ENCODE results near the gene NLRP14. TPM values are rescaled to one million over a fixed set of nuclear protein-coding genes. Genes with fewer than 3 reads are reported as not detected.

Gene NLRP14
- polyA plus RNA-seq, 2 donors, result 0.01 TPM; not detected in 1

GRCh38 chr11:7004482-7004881, 15.8 kb upstream of the NLRP14 start:
- H3K27ac ChIP-seq (ENCODE audit: low read depth in 2 of 2, low read length in 1 of 2), result no peak overlapping the region
- H3K4me3 ChIP-seq (ENCODE audit: low read depth in 1 of 2, low read length in 2 of 2), result no peak overlapping the region
- H3K4me1 ChIP-seq (ENCODE audit: control insufficient read depth in 2 of 2, insufficient read depth in 2 of 2, low read length in 1 of 2), result no peaks in the 10 kb centered on the region
- H3K9me3 ChIP-seq (ENCODE audit: control insufficient read depth in 2 of 2, insufficient read depth in 1 of 2, low read depth in 1 of 2, low read length in 1 of 2), result no peaks in the 10 kb centered on the region
- H3K27me3 ChIP-seq (ENCODE audit: control insufficient read depth in 1 of 2, insufficient read depth in 2 of 2, low read length in 2 of 2), result no peaks in the 10 kb centered on the region
- H3K36me3 ChIP-seq (ENCODE audit: control insufficient read depth in 2 of 2, insufficient read depth in 2 of 2, low read length in 1 of 2), result no peaks in the 10 kb centered on the region
- 44 to 48% methylated on average over 3 of the region's 3 CpGs for WGBS, 2 donors

GRCh38 chr11:7014118-7014517, 6.2 kb upstream of the NLRP14 start:
- no peaks in the 10 kb centered on the region for H3K36me3 ChIP-seq (ENCODE audit: control insufficient read depth in 2 of 2, insufficient read depth in 2 of 2, low read length in 1 of 2)
- H3K27me3 ChIP-seq (ENCODE audit: control insufficient read depth in 1 of 2, insufficient read depth in 2 of 2, low read length in 2 of 2), result no peaks in the 10 kb centered on the region
- no peaks in the 10 kb centered on the region for H3K9me3 ChIP-seq (ENCODE audit: control insufficient read depth in 2 of 2, insufficient read depth in 1 of 2, low read depth in 1 of 2, low read length in 1 of 2)
- H3K4me1 ChIP-seq (ENCODE audit: control insufficient read depth in 2 of 2, insufficient read depth in 2 of 2, low read length in 1 of 2), result peaks cover 0 to 4% of the 10 kb centered on the region in 2 donors
- H3K4me3 ChIP-seq (ENCODE audit: low read depth in 1 of 2, low read length in 2 of 2), result no peak overlapping the region
- H3K27ac ChIP-seq (ENCODE audit: low read depth in 2 of 2, low read length in 1 of 2), result no peak overlapping the region
- WGBS, 2 donors, result 94 to 96% methylated on average over 1 of the region's 1 CpG

DNA sequence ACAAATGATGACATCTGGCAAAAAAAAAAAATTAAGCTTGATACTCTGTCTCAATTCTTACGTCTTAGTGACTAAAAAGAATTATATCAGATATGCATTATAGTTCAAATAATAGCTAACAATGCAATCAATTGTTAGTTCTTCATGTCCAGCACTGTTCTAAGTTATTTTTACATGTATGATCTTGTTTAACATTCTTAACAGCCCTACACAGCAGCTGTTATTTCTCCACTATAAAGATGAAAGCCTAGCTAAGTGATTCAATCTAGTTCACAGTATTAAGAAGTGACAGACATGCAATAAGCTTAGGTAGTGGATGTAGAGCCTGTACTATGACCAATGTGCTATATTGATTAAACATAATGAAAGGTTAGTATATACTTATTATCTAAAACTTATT, 4.3 kb upstream of the NLRP14 start:
- no peaks in the 10 kb centered on the region for H3K27me3 ChIP-seq (ENCODE audit: control insufficient read depth in 1 of 2, insufficient read depth in 2 of 2, low read length in 2 of 2)
- 47 to 55% methylated on average over 1 of the region's 1 CpG for WGBS, 2 donors
- H3K27ac ChIP-seq (ENCODE audit: low read depth in 2 of 2, low read length in 1 of 2), result no peak overlapping the region
- H3K9me3 ChIP-seq (ENCODE audit: control insufficient read depth in 2 of 2, insufficient read depth in 1 of 2, low read depth in 1 of 2, low read length in 1 of 2), result no peaks in the 10 kb centered on the region
- peaks cover 4 to 7% of the 10 kb centered on the region in 2 donors for H3K4me1 ChIP-seq (ENCODE audit: control insufficient read depth in 2 of 2, insufficient read depth in 2 of 2, low read length in 1 of 2)
- no peak overlapping the region for H3K4me3 ChIP-seq (ENCODE audit: low read depth in 1 of 2, low read length in 2 of 2)
- no peaks in the 10 kb centered on the region for H3K36me3 ChIP-seq (ENCODE audit: control insufficient read depth in 2 of 2, insufficient read depth in 2 of 2, low read length in 1 of 2)

DNA sequence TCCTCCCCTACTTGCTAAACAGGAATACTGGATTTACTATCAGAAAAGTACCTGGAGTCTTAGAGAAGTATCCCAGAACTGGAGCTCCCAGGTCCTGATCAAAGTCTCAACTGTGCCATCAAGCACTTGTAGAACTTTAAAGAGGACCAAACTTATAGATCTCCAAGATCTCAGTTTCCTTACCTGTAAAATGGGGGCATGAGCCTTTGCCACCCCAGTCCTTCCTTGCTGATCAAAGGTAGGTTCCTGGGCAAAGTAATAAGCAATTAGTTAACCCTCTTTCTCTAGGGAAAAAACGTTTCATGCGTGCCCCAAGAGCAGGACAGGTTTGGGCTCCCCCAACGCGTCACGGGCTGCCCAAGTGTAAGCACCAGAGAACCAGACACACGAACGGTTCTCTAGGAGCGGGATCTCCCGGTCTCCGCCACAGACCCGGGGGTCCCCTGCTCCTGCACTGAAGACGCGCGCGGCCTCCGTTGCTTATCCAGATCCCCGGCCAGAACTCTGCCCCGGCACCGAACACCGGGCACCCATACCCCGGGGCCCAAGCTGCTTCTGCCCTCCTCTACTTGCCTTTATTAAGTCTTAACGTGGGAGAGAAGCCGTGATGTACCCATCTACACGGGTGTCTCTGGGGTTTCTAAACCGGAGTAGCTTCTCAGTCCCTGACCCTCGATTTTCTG, 638 bp upstream of the NLRP14 start:
- 6% methylated on average over 26 of the region's 26 CpGs for WGBS, 2 donors
- no peaks in the 10 kb centered on the region for H3K36me3 ChIP-seq (ENCODE audit: control insufficient read depth in 2 of 2, insufficient read depth in 2 of 2, low read length in 1 of 2)
- H3K27ac ChIP-seq (ENCODE audit: low read depth in 2 of 2, low read length in 1 of 2), result peak overlapping the region; percentile 28 to 62
- no peaks in the 10 kb centered on the region for H3K9me3 ChIP-seq (ENCODE audit: control insufficient read depth in 2 of 2, insufficient read depth in 1 of 2, low read depth in 1 of 2, low read length in 1 of 2)
- H3K4me1 ChIP-seq (ENCODE audit: control insufficient read depth in 2 of 2, insufficient read depth in 2 of 2, low read length in 1 of 2), result peaks cover 4 to 7% of the 10 kb centered on the region in 2 donors
- peak overlapping the region; percentile 67 to 69 for H3K4me3 ChIP-seq (ENCODE audit: low read depth in 1 of 2, low read length in 2 of 2)
- H3K27me3 ChIP-seq (ENCODE audit: control insufficient read depth in 1 of 2, insufficient read depth in 2 of 2, low read length in 2 of 2), result no peaks in the 10 kb centered on the region

DNA sequence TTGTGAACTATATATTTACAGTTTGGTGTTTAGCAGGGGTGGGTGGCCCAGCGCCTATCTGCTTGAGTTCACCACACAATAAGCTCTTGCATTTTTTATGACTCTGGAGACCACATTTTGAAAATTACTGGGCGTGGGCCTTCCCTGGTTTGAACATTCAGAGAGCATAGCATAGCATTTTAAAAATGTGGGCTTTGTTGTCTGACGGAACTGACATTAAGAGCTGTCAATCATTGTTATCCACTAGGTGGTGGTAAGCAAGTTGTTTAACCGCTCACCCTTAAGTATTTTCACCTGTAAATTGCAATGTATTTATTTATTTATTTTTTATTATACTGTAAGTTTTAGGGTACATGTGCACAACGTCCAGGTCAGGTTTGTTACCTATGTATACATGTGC, 1.0 kb downstream of the NLRP14 start:
- H3K4me3 ChIP-seq (ENCODE audit: low read depth in 1 of 2, low read length in 2 of 2), result no peak overlapping the region
- no peak overlapping the region for H3K27ac ChIP-seq (ENCODE audit: low read depth in 2 of 2, low read length in 1 of 2)
- H3K36me3 ChIP-seq (ENCODE audit: control insufficient read depth in 2 of 2, insufficient read depth in 2 of 2, low read length in 1 of 2), result no peaks in the 10 kb centered on the region
- no peaks in the 10 kb centered on the region for H3K27me3 ChIP-seq (ENCODE audit: control insufficient read depth in 1 of 2, insufficient read depth in 2 of 2, low read length in 2 of 2)
- 86 to 91% methylated on average over 5 of the region's 5 CpGs for WGBS, 2 donors
- H3K4me1 ChIP-seq (ENCODE audit: control insufficient read depth in 2 of 2, insufficient read depth in 2 of 2, low read length in 1 of 2), result peaks cover 4 to 7% of the 10 kb centered on the region in 2 donors
- H3K9me3 ChIP-seq (ENCODE audit: control insufficient read depth in 2 of 2, insufficient read depth in 1 of 2, low read depth in 1 of 2, low read length in 1 of 2), result no peaks in the 10 kb centered on the region

- Histone ChIP-seq H3K36me3 (ENCODE audit: control insufficient read depth in 2 of 2, insufficient read depth in 2 of 2, low read length in 1 of 2) (no peaks in the 10 kb centered on the region), H3K4me3 (ENCODE audit: low read depth in 1 of 2, low read length in 2 of 2) (no peak overlapping the region), H3K27me3 (ENCODE audit: control insufficient read depth in 1 of 2, insufficient read depth in 2 of 2, low read length in 2 of 2) (no peaks in the 10 kb centered on the region), H3K9me3 (ENCODE audit: control insufficient read depth in 2 of 2, insufficient read depth in 1 of 2, low read depth in 1 of 2, low read length in 1 of 2) (no peaks in the 10 kb centered on the region), H3K27ac (ENCODE audit: low read depth in 2 of 2, low read length in 1 of 2) (no peak overlapping the region), H3K4me1 (ENCODE audit: control insufficient read depth in 2 of 2, insufficient read depth in 2 of 2, low read length in 1 of 2) (no peaks in the 10 kb centered on the region)
- WGBS, 2 donors, result 87 to 89% methylated on average over 3 of the region's 3 CpGs
Observed at GRCh38 chr11:7028141-7028540, 7.9 kb downstream of the NLRP14 start.

GRCh38 chr11:7030836-7031235, 10.6 kb downstream of the NLRP14 start:
- Histone ChIP-seq H3K4me1 (ENCODE audit: control insufficient read depth in 2 of 2, insufficient read depth in 2 of 2, low read length in 1 of 2) (no peaks in the 10 kb centered on the region), H3K36me3 (ENCODE audit: control insufficient read depth in 2 of 2, insufficient read depth in 2 of 2, low read length in 1 of 2) (no peaks in the 10 kb centered on the region), H3K9me3 (ENCODE audit: control insufficient read depth in 2 of 2, insufficient read depth in 1 of 2, low read depth in 1 of 2, low read length in 1 of 2) (no peaks in the 10 kb centered on the region), H3K27me3 (ENCODE audit: control insufficient read depth in 1 of 2, insufficient read depth in 2 of 2, low read length in 2 of 2) (no peaks in the 10 kb centered on the region), H3K4me3 (ENCODE audit: low read depth in 1 of 2, low read length in 2 of 2) (no peak overlapping the region), H3K27ac (ENCODE audit: low read depth in 2 of 2, low read length in 1 of 2) (no peak overlapping the region)
- WGBS, 2 donors, result 90% methylated on average over 16 of the region's 16 CpGs

GRCh38 chr11:7031471-7031871, 11.2 kb downstream of the NLRP14 start:
- no peak overlapping the region for H3K4me3 ChIP-seq (ENCODE audit: low read depth in 1 of 2, low read length in 2 of 2)
- H3K9me3 ChIP-seq (ENCODE audit: control insufficient read depth in 2 of 2, insufficient read depth in 1 of 2, low read depth in 1 of 2, low read length in 1 of 2), result no peaks in the 10 kb centered on the region
- no peaks in the 10 kb centered on the region for H3K4me1 ChIP-seq (ENCODE audit: control insufficient read depth in 2 of 2, insufficient read depth in 2 of 2, low read length in 1 of 2)
- H3K27ac ChIP-seq (ENCODE audit: low read depth in 2 of 2, low read length in 1 of 2), result no peak overlapping the region
- no peaks in the 10 kb centered on the region for H3K36me3 ChIP-seq (ENCODE audit: control insufficient read depth in 2 of 2, insufficient read depth in 2 of 2, low read length in 1 of 2)
- 67 to 69% methylated on average over 11 of the region's 11 CpGs for WGBS, 2 donors
- no peaks in the 10 kb centered on the region for H3K27me3 ChIP-seq (ENCODE audit: control insufficient read depth in 1 of 2, insufficient read depth in 2 of 2, low read length in 2 of 2)

GRCh38 chr11:7032692-7033091, 12.4 kb downstream of the NLRP14 start:
- Histone ChIP-seq H3K4me3 (ENCODE audit: low read depth in 1 of 2, low read length in 2 of 2) (no peak overlapping the region), H3K4me1 (ENCODE audit: control insufficient read depth in 2 of 2, insufficient read depth in 2 of 2, low read length in 1 of 2) (no peaks in the 10 kb centered on the region), H3K9me3 (ENCODE audit: control insufficient read depth in 2 of 2, insufficient read depth in 1 of 2, low read depth in 1 of 2, low read length in 1 of 2) (no peaks in the 10 kb centered on the region), H3K27ac (ENCODE audit: low read depth in 2 of 2, low read length in 1 of 2) (no peak overlapping the region), H3K36me3 (ENCODE audit: control insufficient read depth in 2 of 2, insufficient read depth in 2 of 2, low read length in 1 of 2) (no peaks in the 10 kb centered on the region), H3K27me3 (ENCODE audit: control insufficient read depth in 1 of 2, insufficient read depth in 2 of 2, low read length in 2 of 2) (no peaks in the 10 kb centered on the region)
- WGBS, 2 donors, result 4 to 36% methylated on average over 1 of the region's 1 CpG

DNA sequence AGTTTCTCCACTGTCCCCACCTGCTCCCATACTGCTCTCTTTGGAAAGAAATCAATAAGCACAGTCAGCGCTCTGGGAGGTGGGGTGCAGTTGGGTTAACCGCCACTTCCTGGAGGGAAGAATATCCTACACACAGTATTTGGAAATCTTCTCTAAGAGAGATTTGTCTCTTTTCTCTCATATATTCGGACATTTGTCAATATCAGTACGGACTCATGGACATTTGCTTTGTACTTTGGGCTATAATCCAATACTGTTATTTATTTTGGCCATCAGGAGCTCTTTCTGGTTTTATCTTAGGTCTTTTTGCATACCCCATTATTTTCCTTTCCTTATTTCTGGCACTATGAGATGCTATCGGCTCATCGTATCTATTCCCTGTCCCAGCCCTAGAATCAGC, 13.7 kb downstream of the NLRP14 start:
- H3K4me1 ChIP-seq (ENCODE audit: control insufficient read depth in 2 of 2, insufficient read depth in 2 of 2, low read length in 1 of 2), result no peaks in the 10 kb centered on the region
- no peak overlapping the region for H3K4me3 ChIP-seq (ENCODE audit: low read depth in 1 of 2, low read length in 2 of 2)
- no peaks in the 10 kb centered on the region for H3K27me3 ChIP-seq (ENCODE audit: control insufficient read depth in 1 of 2, insufficient read depth in 2 of 2, low read length in 2 of 2)
- H3K36me3 ChIP-seq (ENCODE audit: control insufficient read depth in 2 of 2, insufficient read depth in 2 of 2, low read length in 1 of 2), result no peaks in the 10 kb centered on the region
- no peak overlapping the region for H3K27ac ChIP-seq (ENCODE audit: low read depth in 2 of 2, low read length in 1 of 2)
- 83 to 86% methylated on average over 6 of the region's 6 CpGs for WGBS, 2 donors
- H3K9me3 ChIP-seq (ENCODE audit: control insufficient read depth in 2 of 2, insufficient read depth in 1 of 2, low read depth in 1 of 2, low read length in 1 of 2), result no peaks in the 10 kb centered on the region

All from esophagus (tissue), 2 donors.